ENCODE results near the gene F2.

- TF ChIP-seq REST (IDR thresholded peaks at IDR 0.05; ENCODE audit: insufficient replicate concordance, low read depth) (no peak), CTCF (IDR thresholded peaks at IDR 0.05; ENCODE audit: insufficient read depth, low read length) (no peak), POLR2AphosphoS5 (IDR thresholded peaks at IDR 0.05; ENCODE audit: low read depth) (no peak), GABPA (IDR thresholded peaks at IDR 0.05; ENCODE audit: low read depth) (no peak), SPI1 (IDR thresholded peaks at IDR 0.05; ENCODE audit: borderline replicate concordance, low read depth) (no peak)
Observed at GRCh38 chr11:46738887-46739286, 19.9 kb downstream of the F2 start.
